BJ (cell line): Measurements from ENCODE around the gene MVP. TPM values are rescaled to one million over a fixed set of nuclear protein-coding genes. Genes with fewer than 3 reads are reported as not detected.
A peak's percentile ranks its signal among the peaks of the same experiment; 100 is the strongest.

Experiments used
- CTCF ChIA-PET: fragments of 350-600 bp; formaldehyde crosslinking; extraction: SDS; loops from one replicate; lab custom pipeline; 2021; ENCODE audit warnings: antibody characterized with exemption, inconsistent platforms; lab: Yijun Ruan, JAX
- POLR2A ChIA-PET: fragments of 300-600 bp; sonication (Branson Sonifier 250); formaldehyde crosslinking; extraction: SDS; loops from one replicate; lab custom pipeline; 2021; ENCODE audit warnings: antibody characterized with exemption; lab: Charles Lee
- DNase-seq: peaks from one replicate; pipeline ENCODE4 v3.0.0-alpha.2; 2011; ENCODE audit warnings: low read depth
- H3K27me3 ChIP-seq: 2 replicates; pipeline ENCODE4 v1.6.0; 2011; ENCODE audit warnings: low read length; ENCODE audit not compliant: control insufficient read depth, insufficient read depth
- H3K36me3 ChIP-seq: 2 replicates; pipeline ENCODE4 v1.5.1; 2011; ENCODE audit warnings: low read length; ENCODE audit not compliant: control insufficient read depth, insufficient read depth
- H3K4me3 ChIP-seq: 2 replicates; pipeline ENCODE4 v1.5.1; 2011; ENCODE audit warnings: low read depth, mild to moderate bottlenecking, control low read depth, low read length
- polyA plus RNA-seq: library from polyadenylated mRNA; depleted of rRNA; stranded (reverse); fragments of >200 nt; gene quantifications from 2 replicates; pipeline ENCODE4 v1.2.3, GENCODE V29; 2011
- TF ChIP-seq, protein P1 (sequence below): IDR thresholded peaks from 2 replicates; pipeline ENCODE4 v1.5.1; 2011; ENCODE audit warnings: low read depth, mild to moderate bottlenecking, control low read depth, inconsistent platforms, low read length, moderate library complexity; ENCODE audit not compliant: insufficient read depth

Gene MVP
- polyA plus RNA-seq, 1 experiment: 368 TPM

DNA sequence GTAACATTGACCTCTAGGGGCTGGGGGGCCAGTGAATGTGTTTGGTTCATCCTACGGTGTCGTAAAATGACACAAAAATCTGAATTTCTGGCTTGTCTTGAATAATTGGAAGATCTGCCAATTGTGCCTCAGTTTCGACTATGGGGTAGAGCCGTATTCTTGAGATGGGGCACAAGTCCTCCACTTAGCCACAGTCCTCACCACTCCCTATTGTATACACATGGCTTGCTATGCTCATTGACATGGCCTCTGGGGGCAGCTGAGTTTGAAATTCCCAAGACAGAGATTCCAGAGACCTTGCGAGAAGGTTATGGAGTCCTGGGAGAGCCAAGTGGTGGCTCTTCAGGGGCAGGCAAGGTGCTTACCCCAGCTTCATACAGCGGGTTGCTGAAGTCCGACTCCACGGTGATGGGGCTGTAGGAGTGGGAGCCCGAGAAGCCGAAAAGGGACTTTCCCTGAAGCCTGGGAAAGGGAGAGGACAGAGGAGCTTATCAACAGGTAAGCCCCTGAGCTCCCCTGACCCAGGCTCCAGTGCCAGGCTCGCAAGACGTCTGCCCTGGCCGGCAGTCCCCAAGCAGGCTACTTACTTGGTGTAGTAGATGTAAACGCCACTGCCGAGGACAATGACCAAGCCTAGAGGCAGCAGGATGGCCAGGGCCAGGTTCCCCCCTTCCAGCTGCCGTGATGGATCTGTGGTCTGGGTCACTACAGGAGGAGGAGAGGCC, 51.7 kb downstream of the MVP start:
- ChIA-PET CTCF (no interaction called here), POLR2A (interaction anchor here (0.6 kb wide), 1 partner anchor 103 kb away, joined by 4 read pairs; no protein-coding TSS in a partner anchor)
- Histone ChIP-seq H3K27me3 (peaks cover 3% of the 10 kb centered on the region; the same call in 1 of the 2 replicates), H3K4me3 (no peak overlapping the region), H3K36me3 (no peaks in the 10 kb centered on the region)
- TF ChIP-seq, protein P1, sequence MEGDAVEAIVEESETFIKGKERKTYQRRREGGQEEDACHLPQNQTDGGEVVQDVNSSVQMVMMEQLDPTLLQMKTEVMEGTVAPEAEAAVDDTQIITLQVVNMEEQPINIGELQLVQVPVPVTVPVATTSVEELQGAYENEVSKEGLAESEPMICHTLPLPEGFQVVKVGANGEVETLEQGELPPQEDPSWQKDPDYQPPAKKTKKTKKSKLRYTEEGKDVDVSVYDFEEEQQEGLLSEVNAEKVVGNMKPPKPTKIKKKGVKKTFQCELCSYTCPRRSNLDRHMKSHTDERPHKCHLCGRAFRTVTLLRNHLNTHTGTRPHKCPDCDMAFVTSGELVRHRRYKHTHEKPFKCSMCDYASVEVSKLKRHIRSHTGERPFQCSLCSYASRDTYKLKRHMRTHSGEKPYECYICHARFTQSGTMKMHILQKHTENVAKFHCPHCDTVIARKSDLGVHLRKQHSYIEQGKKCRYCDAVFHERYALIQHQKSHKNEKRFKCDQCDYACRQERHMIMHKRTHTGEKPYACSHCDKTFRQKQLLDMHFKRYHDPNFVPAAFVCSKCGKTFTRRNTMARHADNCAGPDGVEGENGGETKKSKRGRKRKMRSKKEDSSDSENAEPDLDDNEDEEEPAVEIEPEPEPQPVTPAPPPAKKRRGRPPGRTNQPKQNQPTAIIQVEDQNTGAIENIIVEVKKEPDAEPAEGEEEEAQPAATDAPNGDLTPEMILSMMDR: no peak
- no peak for DNase-seq

DNA sequence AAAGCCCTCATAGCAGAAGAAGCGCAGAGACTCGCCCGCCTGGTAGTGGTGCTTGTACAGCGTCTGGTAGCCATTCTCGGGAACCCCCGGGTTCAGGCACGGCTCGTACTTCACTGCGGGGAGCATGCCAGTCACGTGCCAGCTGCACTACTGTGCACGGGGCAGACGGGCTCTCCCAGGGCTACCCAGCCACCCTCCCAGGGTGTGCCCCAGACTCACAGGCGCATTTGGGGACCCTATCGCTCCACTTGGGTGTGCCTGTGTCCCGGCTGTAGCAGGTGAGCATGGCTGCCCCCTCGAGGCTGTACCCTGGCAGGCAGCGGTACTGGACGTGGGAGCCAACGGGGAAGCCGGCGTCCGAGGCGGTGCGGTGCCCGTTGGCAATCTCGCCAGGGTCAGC, 53.1 kb downstream of the MVP start:
- Histone ChIP-seq H3K27me3 (peaks cover 4% of the 10 kb centered on the region; the same call in 1 of the 2 replicates), H3K4me3 (no peak overlapping the region), H3K36me3 (no peaks in the 10 kb centered on the region)
- TF ChIP-seq, protein P1: no peak
- POLR2A ChIA-PET: no interaction called here
- no peak for DNase-seq
- CTCF ChIA-PET: no interaction called here

DNA sequence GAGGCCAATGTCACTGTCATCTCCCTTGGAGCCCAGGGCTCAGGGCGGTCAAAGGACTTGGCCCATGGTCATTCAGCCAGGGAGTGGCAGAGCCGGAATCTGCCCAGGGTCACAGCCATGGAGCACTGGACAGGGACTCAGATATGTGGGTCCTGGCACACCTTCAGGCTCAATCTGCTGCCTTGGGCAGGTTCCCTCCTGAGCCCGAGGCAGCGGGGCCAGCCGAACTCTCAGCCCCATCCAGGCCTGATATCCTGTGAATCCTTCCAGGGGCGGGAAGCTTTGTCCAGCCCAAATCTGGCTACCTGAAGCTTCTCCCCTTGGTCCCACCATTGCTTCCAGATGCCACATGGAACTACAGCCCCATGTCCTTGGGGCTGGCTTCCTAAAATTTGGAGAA, 54.9 kb downstream of the MVP start:
- POLR2A ChIA-PET: no interaction called here
- no peak for DNase-seq
- Histone ChIP-seq H3K27me3 (peaks cover 4% of the 10 kb centered on the region; the same call in 1 of the 2 replicates), H3K4me3 (no peak overlapping the region), H3K36me3 (no peaks in the 10 kb centered on the region)
- TF ChIP-seq, protein P1: no peak
- CTCF ChIA-PET: interaction anchor here (2.5 kb wide), 1 partner anchor 11 kb away, joined by 10 read pairs; no protein-coding TSS in a partner anchor

DNA sequence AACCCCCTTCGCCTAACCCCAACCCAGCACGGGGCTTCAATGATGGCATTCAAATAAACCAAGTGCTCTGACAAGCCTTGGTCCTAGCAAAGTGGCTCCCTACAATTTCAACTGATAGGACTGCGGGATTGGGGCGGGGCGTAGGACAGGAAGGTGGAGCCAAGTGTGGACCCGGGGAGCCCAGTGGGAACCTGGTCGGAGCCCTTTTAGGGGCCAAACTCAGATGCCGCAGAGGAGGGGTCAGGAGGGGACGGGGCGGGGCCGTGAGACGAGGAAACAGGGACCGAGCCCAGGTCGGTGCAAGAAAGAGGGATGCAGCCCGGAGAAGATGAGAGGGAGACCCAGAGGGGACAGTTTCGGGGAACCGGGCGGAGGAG, 55.9 kb downstream of the MVP start:
- peak overlapping the region; percentile 32 for H3K4me3 ChIP-seq
- TF ChIP-seq, protein P1: no peak
- no peak for DNase-seq
- ChIA-PET CTCF (interaction anchor here (1.7 to 2.5 kb wide), 2 partner anchors 12 to 28 kb away, joined by 4 to 10 read pairs; no protein-coding TSS in a partner anchor), POLR2A (no interaction called here)
- H3K36me3 ChIP-seq: no peaks in the 10 kb centered on the region
- H3K27me3 ChIP-seq: peaks cover 4% of the 10 kb centered on the region; the same call in 1 of the 2 replicates

DNA sequence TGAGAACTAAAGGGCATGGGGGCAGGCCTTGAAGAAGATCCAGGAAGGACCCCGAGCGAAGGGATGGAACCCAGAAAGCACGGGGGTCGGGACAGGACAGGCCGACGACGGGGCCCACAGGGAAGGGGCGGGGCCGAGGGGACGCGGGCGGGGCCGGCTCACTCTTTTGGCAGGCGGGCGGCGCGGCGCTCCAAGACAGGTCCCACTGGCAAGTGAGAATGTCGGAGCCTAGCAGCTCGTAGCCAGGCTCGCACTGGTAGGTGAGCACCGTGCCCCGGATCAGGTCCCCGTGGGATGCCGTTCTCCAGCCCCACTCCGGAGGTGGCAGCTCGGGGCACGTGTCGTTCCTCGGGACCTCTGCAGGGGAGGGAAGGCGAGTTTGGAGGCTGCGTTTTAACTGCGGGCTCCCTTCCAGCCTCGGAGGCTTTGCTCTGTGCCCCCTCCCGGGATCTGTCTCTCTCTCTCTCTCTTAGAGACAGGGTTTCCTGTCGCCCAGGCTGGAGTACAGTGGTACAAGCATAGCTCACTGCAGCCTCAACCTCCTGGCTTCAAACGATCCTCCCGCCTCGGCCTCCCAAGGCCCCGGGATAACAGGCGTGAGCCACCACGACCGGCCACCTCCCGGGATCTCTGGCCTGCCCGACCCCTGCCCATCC, 56.5 kb downstream of the MVP start:
- CTCF ChIA-PET: interaction anchor here (1.7 to 2.5 kb wide), 2 partner anchors 13 to 28 kb away, joined by 4 to 10 read pairs; no protein-coding TSS in a partner anchor
- TF ChIP-seq, protein P1: no peak
- no peaks in the 10 kb centered on the region for H3K36me3 ChIP-seq
- peak overlapping the region; percentile 32 for H3K4me3 ChIP-seq
- peaks cover 4% of the 10 kb centered on the region; the same call in 1 of the 2 replicates for H3K27me3 ChIP-seq
- no peak for DNase-seq
- POLR2A ChIA-PET: no interaction called here
